Measurements from ENCODE around the gene CHML. TPM values are rescaled to one million over a fixed set of nuclear protein-coding genes. Genes with fewer than 3 reads are reported as not detected.

Gene CHML
- total RNA-seq, 1 experiment from 2014 or later: 19.3 TPM

DNA sequence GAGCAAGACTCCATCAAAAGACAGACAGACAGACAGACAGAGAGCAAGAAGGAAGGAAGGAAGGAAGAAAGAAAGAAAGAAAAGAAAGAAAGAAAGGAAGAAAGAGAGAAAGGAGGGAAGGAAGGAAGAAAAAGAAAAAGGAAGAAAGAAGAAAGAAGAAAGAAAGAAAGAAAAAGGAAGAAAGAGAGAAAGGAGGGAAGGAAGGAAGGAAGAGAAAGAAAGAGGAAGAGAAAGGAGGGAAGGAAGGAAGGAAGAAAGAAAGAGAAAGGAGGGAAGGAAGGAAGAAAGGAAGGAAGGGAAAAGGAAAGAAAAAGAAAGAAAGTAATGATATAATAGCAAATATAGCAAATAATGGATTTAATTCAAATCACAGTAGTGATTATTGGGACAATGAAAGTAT, 32.7 kb downstream of the CHML start:
- H3K27ac ChIP-seq (ENCODE audit: low read length): peak overlapping the region; percentile 93
- H3K4me1 ChIP-seq (ENCODE audit: control insufficient read depth, insufficient read depth, low read length): peaks cover 64% of the 10 kb centered on the region
- intact Hi-C loops (cut with micrococcal nuclease; ENCODE audit: unreplicated experiment): no loop called here
- H3K4me3 ChIP-seq (ENCODE audit: low read depth in 2 of 2, low read length in 2 of 2): no peak overlapping the region
- no peak for DNase-seq (ENCODE audit: low read depth, low spot score)
- no peaks in the 10 kb centered on the region for H3K36me3 ChIP-seq (ENCODE audit: control insufficient read depth, insufficient read depth, low read length)
- in situ Hi-C loops (cut with HindIII; ENCODE audit: low pct_unique_long_range_greater_than_20kb, low sequenced_read_pairs): no loop called here
- no peak for TF ChIP-seq SIN3A (IDR thresholded peaks at IDR 0.05; ENCODE audit: borderline replicate concordance, insufficient read depth, low read depth, low read length)
- no peak for TF ChIP-seq POLR2AphosphoS5 (IDR thresholded peaks at IDR 0.05; ENCODE audit: low read depth, low read length)
- TF ChIP-seq, protein P1, sequence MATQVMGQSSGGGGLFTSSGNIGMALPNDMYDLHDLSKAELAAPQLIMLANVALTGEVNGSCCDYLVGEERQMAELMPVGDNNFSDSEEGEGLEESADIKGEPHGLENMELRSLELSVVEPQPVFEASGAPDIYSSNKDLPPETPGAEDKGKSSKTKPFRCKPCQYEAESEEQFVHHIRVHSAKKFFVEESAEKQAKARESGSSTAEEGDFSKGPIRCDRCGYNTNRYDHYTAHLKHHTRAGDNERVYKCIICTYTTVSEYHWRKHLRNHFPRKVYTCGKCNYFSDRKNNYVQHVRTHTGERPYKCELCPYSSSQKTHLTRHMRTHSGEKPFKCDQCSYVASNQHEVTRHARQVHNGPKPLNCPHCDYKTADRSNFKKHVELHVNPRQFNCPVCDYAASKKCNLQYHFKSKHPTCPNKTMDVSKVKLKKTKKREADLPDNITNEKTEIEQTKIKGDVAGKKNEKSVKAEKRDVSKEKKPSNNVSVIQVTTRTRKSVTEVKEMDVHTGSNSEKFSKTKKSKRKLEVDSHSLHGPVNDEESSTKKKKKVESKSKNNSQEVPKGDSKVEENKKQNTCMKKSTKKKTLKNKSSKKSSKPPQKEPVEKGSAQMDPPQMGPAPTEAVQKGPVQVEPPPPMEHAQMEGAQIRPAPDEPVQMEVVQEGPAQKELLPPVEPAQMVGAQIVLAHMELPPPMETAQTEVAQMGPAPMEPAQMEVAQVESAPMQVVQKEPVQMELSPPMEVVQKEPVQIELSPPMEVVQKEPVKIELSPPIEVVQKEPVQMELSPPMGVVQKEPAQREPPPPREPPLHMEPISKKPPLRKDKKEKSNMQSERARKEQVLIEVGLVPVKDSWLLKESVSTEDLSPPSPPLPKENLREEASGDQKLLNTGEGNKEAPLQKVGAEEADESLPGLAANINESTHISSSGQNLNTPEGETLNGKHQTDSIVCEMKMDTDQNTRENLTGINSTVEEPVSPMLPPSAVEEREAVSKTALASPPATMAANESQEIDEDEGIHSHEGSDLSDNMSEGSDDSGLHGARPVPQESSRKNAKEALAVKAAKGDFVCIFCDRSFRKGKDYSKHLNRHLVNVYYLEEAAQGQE (IDR thresholded peaks at IDR 0.05; ENCODE audit: insufficient read depth in 1 of 2, low read depth in 2 of 2, low read length in 1 of 2): no peak
- TF ChIP-seq, protein P2, sequence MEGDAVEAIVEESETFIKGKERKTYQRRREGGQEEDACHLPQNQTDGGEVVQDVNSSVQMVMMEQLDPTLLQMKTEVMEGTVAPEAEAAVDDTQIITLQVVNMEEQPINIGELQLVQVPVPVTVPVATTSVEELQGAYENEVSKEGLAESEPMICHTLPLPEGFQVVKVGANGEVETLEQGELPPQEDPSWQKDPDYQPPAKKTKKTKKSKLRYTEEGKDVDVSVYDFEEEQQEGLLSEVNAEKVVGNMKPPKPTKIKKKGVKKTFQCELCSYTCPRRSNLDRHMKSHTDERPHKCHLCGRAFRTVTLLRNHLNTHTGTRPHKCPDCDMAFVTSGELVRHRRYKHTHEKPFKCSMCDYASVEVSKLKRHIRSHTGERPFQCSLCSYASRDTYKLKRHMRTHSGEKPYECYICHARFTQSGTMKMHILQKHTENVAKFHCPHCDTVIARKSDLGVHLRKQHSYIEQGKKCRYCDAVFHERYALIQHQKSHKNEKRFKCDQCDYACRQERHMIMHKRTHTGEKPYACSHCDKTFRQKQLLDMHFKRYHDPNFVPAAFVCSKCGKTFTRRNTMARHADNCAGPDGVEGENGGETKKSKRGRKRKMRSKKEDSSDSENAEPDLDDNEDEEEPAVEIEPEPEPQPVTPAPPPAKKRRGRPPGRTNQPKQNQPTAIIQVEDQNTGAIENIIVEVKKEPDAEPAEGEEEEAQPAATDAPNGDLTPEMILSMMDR (IDR thresholded peaks at IDR 0.05): no peak
- TF ChIP-seq TCF7L2 (IDR thresholded peaks at IDR 0.05; ENCODE audit: low read depth, low read length): no peak
- ChIA-PET POLR2A (no interaction called here), CTCF (no interaction called here)
- no TSS peak for BruUV-seq (replicated peaks)
- H3K27me3 ChIP-seq (ENCODE audit: control insufficient read depth, insufficient read depth, low read length): no peaks in the 10 kb centered on the region
- no peaks in the 10 kb centered on the region for H3K9me3 ChIP-seq (ENCODE audit: control insufficient read depth, insufficient read depth, low read depth, low read length)
- ATAC-seq: no peak

DNA sequence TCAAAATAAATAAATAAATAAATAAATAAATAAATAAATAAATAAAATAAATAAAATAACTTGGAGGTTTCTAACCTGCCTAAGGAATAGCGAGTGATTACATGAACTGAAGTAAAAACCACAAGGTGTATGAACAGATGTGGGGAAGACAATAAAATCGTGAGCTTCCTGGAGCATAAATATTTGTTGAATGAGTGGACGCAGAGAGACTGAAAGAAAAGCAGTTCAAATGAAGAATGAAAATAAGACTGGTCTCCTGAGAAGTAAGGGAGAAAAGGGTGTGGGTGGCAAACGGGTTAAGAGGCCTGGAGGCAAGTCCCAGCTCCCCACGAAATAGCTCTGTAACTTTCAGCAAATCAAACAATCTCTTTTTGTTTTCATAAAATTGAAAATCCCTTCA, 33.6 kb downstream of the CHML start:
- peak overlapping the region; percentile 93 for H3K27ac ChIP-seq (ENCODE audit: low read length)
- CTCF ChIA-PET: no interaction called here
- H3K4me1 ChIP-seq (ENCODE audit: control insufficient read depth, insufficient read depth, low read length): peaks cover 61% of the 10 kb centered on the region
- BruUV-seq (replicated peaks): no TSS peak
- no peaks in the 10 kb centered on the region for H3K9me3 ChIP-seq (ENCODE audit: control insufficient read depth, insufficient read depth, low read depth, low read length)
- intact Hi-C loops (cut with micrococcal nuclease; ENCODE audit: unreplicated experiment): no loop called here
- DNase-seq (ENCODE audit: low read depth, low spot score) (no peak), ATAC-seq (peak; percentile 67)
- POLR2A ChIA-PET: no interaction called here
- no peaks in the 10 kb centered on the region for H3K36me3 ChIP-seq (ENCODE audit: control insufficient read depth, insufficient read depth, low read length)
- H3K27me3 ChIP-seq (ENCODE audit: control insufficient read depth, insufficient read depth, low read length): no peaks in the 10 kb centered on the region
- in situ Hi-C loops (cut with HindIII; ENCODE audit: low pct_unique_long_range_greater_than_20kb, low sequenced_read_pairs): no loop called here
- H3K4me3 ChIP-seq (ENCODE audit: low read depth in 2 of 2, low read length in 2 of 2): no peak overlapping the region
- TF ChIP-seq TCF7L2 (IDR thresholded peaks at IDR 0.05; ENCODE audit: low read depth, low read length): 0 out of 2 replicates have a peak, but pooled peaks have one; percentile 30
- TF ChIP-seq, protein P1 (IDR thresholded peaks at IDR 0.05; ENCODE audit: insufficient read depth in 1 of 2, low read depth in 2 of 2, low read length in 1 of 2): no peak
- TF ChIP-seq, protein P2 (IDR thresholded peaks at IDR 0.05): no peak
- peak; percentile 47; the same call in 1 of the 2 replicates for TF ChIP-seq POLR2AphosphoS5 (IDR thresholded peaks at IDR 0.05; ENCODE audit: low read depth, low read length)
- no peak for TF ChIP-seq SIN3A (IDR thresholded peaks at IDR 0.05; ENCODE audit: borderline replicate concordance, insufficient read depth, low read depth, low read length)

All from Panc1 (cell line).